NB4 (cell line): ENCODE data around the gene ANKRD55.
"Not testable (repeated sequence)": the region's sequence is repeated elsewhere in the genome, so short reads cannot be mapped to it uniquely, and the experiment has no call there.

Source experiments
- DNase-seq: peaks from one replicate; pipeline ENCODE4 v3.0.0; 2010; ENCODE audit warnings: low read depth
- H3K4me3 ChIP-seq: one replicate; pipeline ENCODE4 v1.5.1; 2011; ENCODE audit warnings: mild to moderate bottlenecking, low read depth, low read length, moderate library complexity
- MAX ChIP-seq: IDR thresholded peaks from 2 replicates; pipeline ENCODE4 v1.6.1; 2011; ENCODE audit warnings: low read depth, low read length
- MYC ChIP-seq: IDR thresholded peaks from 2 replicates; pipeline ENCODE4 v1.6.1; 2011; ENCODE audit warnings: low read depth, low read length
- POLR2A ChIP-seq: IDR thresholded peaks from 2 replicates; pipeline ENCODE4 v1.6.1; 2011; ENCODE audit warnings: mild to moderate bottlenecking; ENCODE audit not compliant: insufficient read length; ENCODE audit errors: extremely low read depth
- TF ChIP-seq, protein P1 (sequence below): IDR thresholded peaks from one replicate; pipeline ENCODE4 v1.5.1; 2012; ENCODE audit warnings: low read depth, low read length

ANKRD55 gene

DNA sequence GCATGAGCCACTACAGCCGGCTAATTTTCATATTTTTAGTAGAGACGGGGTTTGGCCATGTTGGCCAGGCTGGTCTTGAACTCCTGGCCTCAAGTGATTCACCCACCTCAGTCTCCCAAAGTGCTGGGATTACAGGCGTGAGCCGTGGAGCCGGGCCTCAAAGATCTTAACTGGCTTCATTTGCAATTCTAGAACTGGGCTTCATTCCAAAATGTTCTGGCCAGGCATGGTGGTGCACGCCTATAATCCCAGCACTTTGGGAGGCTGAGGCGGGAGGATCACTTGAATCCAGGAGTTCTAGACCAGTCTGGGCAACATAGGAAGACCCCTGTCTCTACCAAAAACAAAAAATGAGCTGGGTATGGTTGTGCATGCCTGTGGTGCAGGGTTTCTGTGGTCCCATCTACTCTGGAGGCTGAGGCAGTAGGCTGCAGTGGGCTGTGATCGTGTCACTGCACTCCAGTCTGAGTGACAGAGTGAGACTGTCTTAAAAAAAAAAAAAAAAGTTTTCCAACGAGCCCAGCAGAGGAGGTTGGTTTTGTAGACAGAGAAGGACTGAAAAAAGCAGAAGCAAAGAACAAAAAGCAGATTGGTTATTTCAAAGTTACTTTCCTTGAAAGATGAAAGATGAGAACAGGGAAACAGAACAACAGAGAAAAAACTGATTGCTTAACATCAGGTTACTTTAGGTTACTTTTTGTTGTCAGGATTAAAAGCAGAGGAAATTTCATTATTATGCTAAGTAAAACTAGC is 78.2 kb downstream of the ANKRD55 start:
- DNase-seq: peak; percentile 32
- TF ChIP-seq, protein P1, sequence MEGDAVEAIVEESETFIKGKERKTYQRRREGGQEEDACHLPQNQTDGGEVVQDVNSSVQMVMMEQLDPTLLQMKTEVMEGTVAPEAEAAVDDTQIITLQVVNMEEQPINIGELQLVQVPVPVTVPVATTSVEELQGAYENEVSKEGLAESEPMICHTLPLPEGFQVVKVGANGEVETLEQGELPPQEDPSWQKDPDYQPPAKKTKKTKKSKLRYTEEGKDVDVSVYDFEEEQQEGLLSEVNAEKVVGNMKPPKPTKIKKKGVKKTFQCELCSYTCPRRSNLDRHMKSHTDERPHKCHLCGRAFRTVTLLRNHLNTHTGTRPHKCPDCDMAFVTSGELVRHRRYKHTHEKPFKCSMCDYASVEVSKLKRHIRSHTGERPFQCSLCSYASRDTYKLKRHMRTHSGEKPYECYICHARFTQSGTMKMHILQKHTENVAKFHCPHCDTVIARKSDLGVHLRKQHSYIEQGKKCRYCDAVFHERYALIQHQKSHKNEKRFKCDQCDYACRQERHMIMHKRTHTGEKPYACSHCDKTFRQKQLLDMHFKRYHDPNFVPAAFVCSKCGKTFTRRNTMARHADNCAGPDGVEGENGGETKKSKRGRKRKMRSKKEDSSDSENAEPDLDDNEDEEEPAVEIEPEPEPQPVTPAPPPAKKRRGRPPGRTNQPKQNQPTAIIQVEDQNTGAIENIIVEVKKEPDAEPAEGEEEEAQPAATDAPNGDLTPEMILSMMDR: no peak
- TF ChIP-seq MYC (no peak), MAX (no peak), POLR2A (no peak)

DNA sequence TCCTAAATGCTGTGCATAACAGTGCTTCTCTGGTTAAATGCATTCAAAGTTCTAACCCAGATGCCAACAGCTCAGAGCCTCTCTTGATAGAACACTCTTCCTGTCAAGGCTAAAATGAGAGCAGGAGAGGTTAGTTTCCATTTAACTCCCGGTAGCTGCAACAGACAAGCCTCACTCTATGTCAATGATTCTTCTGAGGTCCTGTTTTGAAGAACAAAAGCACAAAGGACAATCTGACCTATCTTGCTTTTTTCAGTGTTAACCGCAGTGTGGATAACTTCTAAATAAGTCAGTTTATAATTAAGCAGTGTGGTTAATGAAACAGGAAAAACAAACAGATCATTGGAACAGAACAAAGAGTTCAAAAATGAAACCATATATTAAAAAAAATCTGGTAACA is 80.7 kb downstream of the ANKRD55 start:
- H3K4me3 ChIP-seq: no peak overlapping the region

More for the DNA sequence above, 78.2 kb downstream of the ANKRD55 start:
- H3K4me3 ChIP-seq: no peak overlapping the region

DNA sequence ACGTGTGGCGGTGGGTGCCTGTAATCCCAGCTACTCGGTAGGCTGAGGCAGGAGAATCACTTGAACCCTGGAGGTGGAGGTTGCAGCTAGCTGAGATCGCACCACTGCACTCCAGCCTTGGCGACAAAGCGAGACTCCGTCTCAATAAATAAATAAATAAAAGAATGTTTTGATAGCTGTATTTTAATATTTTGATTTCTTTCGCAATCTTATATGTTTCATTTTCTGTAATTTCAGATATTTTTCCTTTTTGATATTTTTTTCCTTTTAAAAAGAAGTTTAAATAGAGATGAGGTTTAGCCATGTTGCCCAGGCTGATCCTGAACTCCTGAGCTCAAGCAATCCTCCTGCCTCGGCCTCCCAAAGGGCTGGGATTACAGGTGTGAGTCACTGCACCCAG is 82.4 kb downstream of the ANKRD55 start:
- not testable (repeated sequence) for DNase-seq, H3K4me3 ChIP-seq

More for the DNA sequence above, 80.7 kb downstream of the ANKRD55 start:
- TF ChIP-seq MYC (no peak), POLR2A (no peak), MAX (no peak)
- TF ChIP-seq, protein P1: no peak
- DNase-seq: no peak

DNA sequence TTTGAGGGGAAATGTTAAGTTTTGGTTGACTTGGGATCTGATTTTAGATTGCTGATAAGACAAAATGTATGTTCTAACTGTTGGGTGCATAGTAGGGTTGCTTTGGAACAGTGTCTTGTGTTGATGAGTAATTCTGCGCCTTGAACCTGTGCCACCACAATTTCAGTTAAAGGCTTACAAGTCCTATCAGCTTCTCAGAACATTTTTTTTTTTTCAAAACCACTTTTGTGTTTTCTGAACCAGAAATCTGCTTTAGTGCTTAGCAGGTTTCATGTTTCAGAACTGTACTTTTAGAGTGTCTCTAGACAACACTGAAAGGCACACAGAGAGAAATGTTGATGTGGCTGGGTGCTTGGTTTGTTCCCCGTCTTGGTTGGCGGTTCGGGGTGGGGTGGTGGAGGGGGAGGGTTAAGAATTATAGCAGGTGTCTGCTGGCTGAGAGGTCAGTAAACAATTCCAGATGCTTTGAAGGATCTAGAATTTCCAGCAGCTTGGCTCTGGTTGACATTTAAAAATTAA is 84.6 kb downstream of the ANKRD55 start:
- H3K4me3 ChIP-seq: no peak overlapping the region
- no peak for TF ChIP-seq MAX
- TF ChIP-seq, protein P1: no peak
- no peak for TF ChIP-seq POLR2A
- no peak for TF ChIP-seq MYC
- DNase-seq: no peak

GRCh38 chr5:56147659-56148230 is 85.4 kb downstream of the ANKRD55 start:
- TF ChIP-seq, protein P1: no peak
- no peak for TF ChIP-seq MYC
- DNase-seq: no peak
- H3K4me3 ChIP-seq: no peak overlapping the region

DNA sequence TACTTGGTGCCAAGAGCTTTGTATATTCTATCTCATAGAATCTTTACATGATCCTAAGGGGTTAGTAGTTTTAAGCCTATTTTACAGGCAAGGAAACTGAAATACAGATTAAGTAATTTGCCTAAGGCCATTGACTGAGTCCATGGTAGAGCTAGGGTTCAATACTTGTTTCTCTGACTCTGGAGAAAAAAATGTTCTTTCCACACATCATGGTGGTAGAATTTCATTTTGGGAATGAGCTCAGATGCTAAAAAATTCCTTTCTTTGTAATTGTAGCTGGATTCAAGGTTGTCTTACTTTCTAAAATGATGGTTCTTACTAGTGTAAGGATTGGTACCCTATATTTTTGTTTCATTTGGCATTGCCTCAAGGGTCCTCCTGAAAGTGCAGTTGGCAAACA is 86.0 kb downstream of the ANKRD55 start:
- H3K4me3 ChIP-seq: no peak overlapping the region
- no peak for DNase-seq
- TF ChIP-seq MYC: no peak
- TF ChIP-seq POLR2A: no peak
- no peak for TF ChIP-seq MAX
- TF ChIP-seq, protein P1: no peak
